Breast epithelium (tissue), 3 donors: ENCODE results near the gene PNKP.

Source experiments
- POLR2AphosphoS5 ChIP-seq, 3 donors: sonication (generic); formaldehyde crosslinking; IDR thresholded peaks; one replicate each; pipeline ENCODE4 v1.6.1; 2017; ENCODE audit warnings: antibody characterized with exemption in 3 of 3
- TF ChIP-seq, protein P1 (sequence below), 3 donors: fragments of 450-650 bp; IDR thresholded peaks; one replicate each; pipeline ENCODE4 v1.5.1; 2016 to 2017; ENCODE audit warnings: antibody characterized with exemption in 3 of 3, mild to moderate bottlenecking in 3 of 3, moderate library complexity in 3 of 3

- TF ChIP-seq, protein P1, sequence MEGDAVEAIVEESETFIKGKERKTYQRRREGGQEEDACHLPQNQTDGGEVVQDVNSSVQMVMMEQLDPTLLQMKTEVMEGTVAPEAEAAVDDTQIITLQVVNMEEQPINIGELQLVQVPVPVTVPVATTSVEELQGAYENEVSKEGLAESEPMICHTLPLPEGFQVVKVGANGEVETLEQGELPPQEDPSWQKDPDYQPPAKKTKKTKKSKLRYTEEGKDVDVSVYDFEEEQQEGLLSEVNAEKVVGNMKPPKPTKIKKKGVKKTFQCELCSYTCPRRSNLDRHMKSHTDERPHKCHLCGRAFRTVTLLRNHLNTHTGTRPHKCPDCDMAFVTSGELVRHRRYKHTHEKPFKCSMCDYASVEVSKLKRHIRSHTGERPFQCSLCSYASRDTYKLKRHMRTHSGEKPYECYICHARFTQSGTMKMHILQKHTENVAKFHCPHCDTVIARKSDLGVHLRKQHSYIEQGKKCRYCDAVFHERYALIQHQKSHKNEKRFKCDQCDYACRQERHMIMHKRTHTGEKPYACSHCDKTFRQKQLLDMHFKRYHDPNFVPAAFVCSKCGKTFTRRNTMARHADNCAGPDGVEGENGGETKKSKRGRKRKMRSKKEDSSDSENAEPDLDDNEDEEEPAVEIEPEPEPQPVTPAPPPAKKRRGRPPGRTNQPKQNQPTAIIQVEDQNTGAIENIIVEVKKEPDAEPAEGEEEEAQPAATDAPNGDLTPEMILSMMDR (IDR thresholded peaks at IDR 0.05), result no peak
- TF ChIP-seq POLR2AphosphoS5 (IDR thresholded peaks at IDR 0.05), result no peak
Measured at GRCh38 chr19:49843265-49843664, 24.1 kb downstream of the PNKP start.
